Hematopoietic multipotent progenitor cell treated with erythropoietin and hydrocortisone succinate and interleukin-3 and kit ligand, for 17 days (in vitro differentiated cells): Measurements from ENCODE around the gene TPT1.
"Not testable (repeated sequence)": the region's sequence is repeated elsewhere in the genome, so short reads cannot be mapped to it uniquely, and the experiment has no call there.

Source experiments
- DNase-seq: peaks from one replicate; pipeline ENCODE4 v3.0.0-alpha.2; 2015; ENCODE audit warnings: low spot score

The TPT1 gene

DNA sequence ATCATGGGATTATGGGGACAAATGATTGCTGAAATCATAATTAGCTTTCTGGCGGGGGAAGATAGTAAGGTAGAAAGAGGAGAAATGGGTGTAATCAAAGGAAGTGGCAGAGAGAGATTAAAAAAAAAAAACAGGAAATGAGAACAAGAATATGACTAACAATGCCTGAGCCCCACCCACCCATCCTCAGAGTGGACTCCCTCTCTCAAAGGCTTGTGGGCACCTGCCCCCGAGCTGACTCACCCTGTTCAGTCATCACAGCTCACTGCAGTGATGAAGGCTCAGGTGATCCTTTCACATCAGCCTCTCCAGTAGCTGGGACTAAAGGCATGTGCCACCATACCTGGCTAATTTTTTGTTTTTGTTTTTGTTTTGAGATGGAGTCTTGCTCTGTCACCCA lies 26.4 kb upstream of the TPT1 start:
- no peak for DNase-seq

GRCh38 chr13:45365558-45365885 lies 24.5 kb upstream of the TPT1 start:
- DNase-seq, result no peak

DNA sequence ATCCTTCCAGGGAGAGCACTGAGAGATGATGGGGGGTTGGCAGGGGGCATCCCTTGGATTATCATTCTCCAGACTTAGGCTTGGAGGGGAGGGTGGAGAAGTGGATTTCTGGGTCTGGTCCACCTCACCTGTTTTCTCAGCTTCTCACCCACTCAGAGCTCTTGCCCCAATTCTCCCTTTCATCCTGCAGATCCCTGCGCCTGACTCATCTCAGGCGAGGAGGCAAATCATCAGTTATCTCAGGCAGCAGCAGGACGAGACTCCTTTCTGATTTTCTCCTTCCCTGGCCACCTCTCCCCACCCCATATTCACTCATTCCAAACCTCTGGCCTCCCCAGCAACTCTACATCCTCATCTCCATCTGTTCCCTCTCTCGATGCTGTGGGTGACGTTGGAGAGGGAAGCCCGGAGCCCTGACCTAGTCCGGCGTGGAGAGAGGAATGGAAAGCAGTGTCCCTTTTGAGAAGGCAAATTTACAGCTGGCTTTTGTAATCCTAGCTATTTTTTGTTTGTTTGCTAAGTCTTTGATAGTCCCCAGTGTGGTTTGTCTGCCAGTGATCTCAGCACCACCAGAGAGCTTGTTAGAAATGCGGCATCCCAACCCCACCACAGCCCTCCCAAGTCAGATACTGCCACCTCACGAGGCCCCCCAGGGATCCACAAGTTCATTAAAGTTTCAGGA lies 24.0 kb upstream of the TPT1 start:
- no peak for DNase-seq

DNA sequence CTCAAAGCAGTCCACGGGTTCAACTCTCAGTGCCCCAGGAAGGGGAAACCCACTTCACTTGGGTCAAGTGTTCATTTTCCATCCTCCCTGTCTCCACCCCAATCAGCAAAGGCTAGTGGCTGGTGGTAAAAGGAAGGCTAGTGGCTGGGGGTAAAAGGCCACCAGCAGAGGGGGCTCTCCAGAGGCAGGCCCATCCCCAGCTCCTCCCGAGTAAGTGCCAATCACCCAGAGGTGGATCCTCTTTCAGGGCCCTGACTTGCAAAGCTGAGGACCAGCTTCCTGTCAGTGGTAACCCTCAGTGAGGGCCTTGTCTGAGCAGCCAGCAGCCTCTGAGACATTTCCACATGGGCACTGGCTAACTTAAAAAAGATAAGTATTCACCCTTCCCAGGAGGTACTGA lies 22.0 kb upstream of the TPT1 start:
- no peak for DNase-seq

- DNase-seq, result no peak
Observed at GRCh38 chr13:45361596-45362206, 20.7 kb upstream of the TPT1 start.

DNA sequence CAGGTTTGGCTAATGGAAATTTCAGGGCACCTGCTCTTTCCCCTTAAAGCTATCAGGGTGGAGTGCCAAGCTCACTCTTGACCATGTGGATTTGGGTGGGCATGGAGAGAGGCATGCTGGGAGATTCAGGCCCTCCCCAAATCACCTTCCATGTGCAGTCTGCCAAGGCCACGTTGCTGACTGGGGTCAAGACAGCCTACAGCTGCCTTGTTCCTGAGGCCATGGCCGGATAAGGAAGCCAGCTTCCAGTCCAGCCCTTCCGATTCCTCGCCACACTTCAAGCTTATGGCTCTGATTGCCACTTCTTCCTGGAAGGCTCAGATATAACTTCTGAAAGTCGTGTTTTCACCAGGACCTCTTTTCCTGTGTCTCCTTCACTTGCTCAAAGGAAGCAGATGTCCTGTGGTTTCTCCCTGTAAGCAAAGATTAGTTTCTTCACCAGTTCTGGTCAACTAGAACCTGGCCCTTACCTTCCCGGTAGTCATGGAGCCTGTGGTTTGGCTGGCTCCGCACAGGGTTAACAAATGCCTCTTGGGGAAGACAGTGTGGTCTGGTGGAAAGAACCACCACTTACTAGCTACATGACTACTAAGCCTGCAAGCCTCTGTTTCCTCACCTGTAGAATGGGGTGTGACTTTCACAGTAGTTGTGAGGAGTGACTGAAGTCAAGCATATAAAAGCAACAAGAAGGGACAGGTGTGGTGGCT lies 16.1 kb upstream of the TPT1 start:
- no peak for DNase-seq

- DNase-seq, result no peak
Observed at GRCh38 chr13:45353895-45354294, 12.9 kb upstream of the TPT1 start.

DNA sequence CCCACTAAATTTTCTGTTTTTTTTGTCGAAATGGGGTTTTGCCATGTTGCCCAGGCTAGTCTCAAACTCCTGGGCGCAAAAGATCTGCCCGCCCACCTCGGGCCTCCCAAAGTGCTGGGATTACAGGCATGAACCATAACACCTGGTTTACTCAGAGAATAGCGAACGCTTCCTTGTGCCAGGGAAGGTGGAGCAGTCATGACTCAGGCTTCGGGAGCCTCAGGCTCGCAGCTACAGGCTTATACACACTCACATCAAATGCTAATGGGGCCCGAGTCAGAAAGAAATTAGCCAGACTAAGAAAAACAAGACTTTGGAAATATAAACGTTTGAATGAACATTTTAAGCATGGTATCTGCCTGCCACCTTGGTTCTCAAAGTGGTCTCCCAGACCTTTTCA lies 11.0 kb upstream of the TPT1 start:
- DNase-seq, result no peak

DNA sequence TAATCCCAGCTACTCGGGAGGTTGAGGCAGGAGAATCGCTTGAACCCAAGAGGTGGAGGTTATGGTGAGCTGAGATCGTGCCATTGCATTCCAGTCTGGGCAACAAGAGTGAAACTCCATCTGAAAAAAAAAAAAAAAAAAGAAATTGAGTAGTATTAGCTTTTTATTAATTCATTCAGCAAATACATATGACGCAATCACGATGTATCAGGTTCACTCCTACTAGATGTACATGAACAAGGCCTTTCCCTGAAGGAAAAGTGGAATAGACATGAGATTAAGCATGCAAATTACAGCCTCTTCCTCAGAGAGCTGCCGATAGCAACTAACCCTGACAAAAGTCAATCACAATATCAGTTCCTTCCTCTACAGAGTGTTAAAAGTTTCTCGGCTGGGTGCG lies 9.2 kb upstream of the TPT1 start:
- no peak for DNase-seq

DNA sequence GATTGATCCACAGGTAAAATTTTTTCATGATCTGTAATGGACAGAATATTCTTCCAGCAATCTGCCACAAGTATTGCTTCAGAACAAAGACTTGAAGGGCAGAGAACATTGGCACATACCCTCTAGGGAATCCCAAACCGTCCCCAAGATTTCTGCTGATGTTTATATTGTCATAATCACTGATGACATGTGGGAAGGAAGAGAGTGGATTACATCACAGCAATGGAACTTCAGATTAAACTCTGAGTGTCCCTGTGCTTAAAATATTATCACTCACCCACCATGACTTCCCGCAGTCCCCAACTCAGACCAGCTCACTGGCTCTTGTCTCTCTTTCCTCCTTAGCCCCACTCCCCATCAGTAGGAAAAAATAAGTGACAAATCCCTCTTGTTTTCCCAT lies 8.5 kb upstream of the TPT1 start:
- DNase-seq, result no peak

GRCh38 chr13:45344064-45344463 lies 3.1 kb upstream of the TPT1 start:
- DNase-seq, result not testable (repeated sequence)

GRCh38 chr13:45343102-45343501 lies 2.1 kb upstream of the TPT1 start:
- not testable (repeated sequence) for DNase-seq

GRCh38 chr13:45342668-45343067 lies 1.7 kb upstream of the TPT1 start:
- DNase-seq, result not testable (repeated sequence)

DNA sequence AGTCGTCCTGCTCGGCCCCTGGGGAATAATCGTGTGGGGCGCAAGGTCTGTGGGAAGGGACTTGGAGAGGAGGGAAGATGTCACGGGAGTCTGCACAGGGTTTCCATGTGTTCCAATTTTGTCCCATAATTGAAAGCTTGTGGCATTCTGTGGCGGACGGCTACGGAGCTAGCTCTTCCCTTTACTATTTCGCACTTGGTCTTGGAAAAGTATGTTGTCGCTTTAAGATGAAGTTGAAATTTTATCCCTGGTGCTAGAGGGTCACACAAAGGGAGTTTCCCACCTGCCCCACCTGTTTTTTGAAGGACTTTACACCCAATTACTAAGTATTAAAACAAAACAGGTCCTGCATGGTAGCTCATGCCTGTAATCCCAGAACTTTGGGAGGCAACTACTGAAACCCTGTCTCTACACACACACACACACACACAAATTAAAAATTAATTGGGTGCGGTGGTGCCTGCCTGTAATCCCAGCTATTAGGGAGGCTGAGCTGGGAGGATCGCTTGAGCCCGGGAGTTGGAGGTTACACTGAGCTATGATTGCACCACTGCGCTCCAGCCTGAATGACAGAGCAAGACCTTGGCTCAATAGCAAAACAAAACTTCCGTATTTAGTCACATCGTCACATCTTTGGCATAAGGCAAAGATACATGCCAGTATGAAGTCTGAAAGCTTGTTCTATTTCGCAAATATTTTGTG lies 967 bp upstream of the TPT1 start:
- DNase-seq, result peak; percentile 56

DNA sequence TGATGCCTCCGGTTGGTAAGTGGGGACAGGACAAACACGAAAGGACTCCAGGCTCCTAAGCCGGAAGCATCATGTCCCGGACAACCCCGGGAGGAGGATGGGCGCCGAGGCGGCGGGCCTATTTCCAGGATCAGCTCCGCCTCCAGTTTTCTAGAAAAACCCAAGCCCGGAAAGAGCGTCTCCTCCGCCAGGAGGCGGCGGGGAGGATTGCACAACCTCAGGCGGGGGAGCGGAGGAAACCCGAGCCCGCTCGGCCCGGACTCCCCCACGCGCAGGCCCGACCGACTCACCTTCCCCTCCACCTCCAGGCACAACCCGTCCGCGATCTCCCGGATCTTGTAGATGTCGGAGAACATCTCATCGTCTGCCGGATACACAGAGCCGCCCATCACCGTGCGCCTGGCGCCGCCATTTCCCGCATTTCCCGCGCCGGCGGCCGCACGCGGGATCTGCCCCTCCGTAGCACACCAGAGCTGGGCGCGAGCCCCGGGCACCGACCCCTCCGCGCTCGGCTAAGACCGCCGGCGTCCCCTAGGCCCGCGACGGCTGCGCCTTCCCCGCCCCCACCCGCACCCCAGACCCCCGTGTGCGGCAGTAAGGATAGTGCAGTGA lies 455 bp downstream of the TPT1 start:
- peak; percentile 90 for DNase-seq

DNA sequence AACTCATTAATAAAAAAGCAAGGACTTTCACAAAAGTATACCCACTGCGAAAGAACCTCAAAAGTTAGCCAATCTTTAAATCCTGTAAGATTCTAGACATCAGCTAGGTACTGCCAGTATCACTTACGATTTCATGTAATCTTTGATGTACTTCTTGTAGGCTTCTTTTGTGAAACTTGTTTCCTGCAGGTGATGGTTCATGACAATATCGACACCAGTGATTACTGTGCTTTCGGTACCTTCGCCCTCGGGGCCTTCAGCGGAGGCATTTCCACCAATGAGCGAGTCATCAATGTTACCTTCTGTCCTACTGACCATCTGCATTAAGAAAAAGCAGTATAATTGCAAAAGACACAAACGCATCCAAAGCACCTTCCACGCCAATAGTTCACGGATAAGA lies 1.1 kb downstream of the TPT1 start:
- DNase-seq, result no peak

DNA sequence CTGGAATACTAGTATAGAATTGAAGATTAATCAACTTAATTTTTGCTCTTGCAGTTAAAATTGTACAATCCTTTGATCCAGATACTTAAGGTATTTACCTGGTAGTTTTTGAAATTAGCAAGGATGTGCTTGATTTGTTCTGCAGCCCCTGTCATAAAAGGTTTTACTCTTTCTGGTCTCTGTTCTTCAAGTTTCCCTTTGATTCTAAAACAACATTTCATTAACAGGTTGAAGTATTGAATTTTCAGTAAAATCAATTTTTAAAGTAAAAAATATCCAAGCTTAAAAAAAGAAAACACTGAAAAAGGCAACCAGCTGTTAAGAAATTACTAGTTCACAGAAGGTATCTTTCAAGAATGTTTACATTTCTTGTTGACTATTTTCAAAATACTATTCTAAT lies 1.6 kb downstream of the TPT1 start:
- no peak for DNase-seq

DNA sequence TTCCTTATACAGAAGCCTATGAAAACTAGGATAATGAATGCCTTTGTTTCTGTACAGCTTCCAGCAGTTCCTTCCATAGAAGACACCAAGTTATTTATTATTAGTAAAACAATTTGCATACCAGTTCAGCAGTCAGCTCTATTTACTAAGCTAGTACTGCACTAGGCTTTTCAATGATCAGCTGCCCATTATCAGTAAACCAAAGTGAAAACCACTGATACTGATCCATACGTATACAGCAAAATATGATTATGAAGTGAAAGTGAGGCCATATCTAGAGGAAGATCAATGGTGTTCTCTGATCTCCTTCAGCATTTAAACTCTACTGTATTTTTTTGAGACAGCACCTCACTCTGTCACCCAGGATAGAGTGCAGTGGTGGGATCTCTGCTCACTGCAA lies 3.2 kb downstream of the TPT1 start:
- no peak for DNase-seq

DNA sequence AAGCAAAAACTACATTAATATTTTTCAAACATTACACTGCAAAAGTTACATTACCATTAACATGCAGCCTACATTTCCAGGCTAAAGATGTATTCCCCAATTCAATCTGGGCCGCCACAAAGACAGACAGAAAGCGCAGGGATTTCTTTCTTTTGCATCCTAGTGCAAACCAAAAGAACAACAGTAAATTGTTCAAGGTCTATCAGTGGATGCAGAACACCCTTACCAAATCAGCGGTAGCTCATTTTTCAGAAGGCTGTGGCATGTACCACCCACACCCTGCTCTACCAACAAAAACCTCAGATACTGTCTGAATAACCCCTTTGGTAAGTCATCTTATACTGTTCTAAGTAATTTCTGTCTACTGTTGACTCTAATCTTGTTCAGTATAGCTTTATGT lies 3.6 kb downstream of the TPT1 start:
- DNase-seq, result no peak

GRCh38 chr13:45336025-45336800 lies 4.8 kb downstream of the TPT1 start:
- no peak for DNase-seq

DNA sequence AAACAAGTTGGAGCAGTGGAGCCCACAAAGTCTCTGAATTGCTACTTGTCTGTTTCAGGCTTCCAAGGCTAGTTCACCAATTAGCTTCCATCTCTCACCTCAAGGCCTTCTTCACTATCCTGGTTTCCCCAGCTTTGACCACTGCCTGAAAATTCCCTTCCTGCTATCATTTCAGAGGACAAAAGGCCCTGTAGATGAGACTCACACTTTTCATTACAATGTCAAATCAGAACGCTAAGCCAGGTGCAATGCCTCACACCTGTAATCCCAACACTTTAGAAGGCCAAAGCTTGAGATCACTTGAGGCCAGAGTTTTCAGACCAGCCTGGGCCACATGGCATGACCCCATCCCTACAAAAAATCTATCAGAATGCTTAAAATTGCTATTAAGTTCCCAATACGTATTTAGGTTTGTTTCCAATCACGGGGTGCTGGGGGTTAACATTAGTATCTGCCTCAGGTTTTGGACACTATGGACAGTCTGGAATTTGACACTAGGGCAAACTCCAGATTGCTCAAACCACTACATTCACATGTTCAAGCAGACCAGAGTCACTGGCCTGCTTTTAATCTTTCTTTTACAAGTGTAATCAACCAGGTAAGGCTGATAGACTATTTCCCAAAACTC lies 5.5 kb downstream of the TPT1 start:
- no peak for DNase-seq
